ENCODE data around the gene LRIT1.

LRIT1 gene

GRCh38 chr10:84248794-84249193, 7.4 kb upstream of the LRIT1 start:
- DNase-seq, result no peak

- no peak for DNase-seq
These were observed 6.2 kb upstream of the LRIT1 start for GRCh38 chr10:84247496-84247895.

- DNase-seq, result no peak
These were observed 3.4 kb upstream of the LRIT1 start, which contains the start of gene RGR for GRCh38 chr10:84244651-84245270. TSS of gene RGR (plus strand) at chr10:84245053. CDS start at chr10:84245091, 38 bp downstream.

- no peak for DNase-seq
These were observed 2.4 kb upstream of the LRIT1 start for GRCh38 chr10:84243759-84244158.

GRCh38 chr10:84238909-84239308, 2.4 kb downstream of the LRIT1 start:
- no peak for DNase-seq

GRCh38 chr10:84237199-84238051, 3.9 kb downstream of the LRIT1 start:
- no peak for DNase-seq

GRCh38 chr10:84236807-84237198, 4.5 kb downstream of the LRIT1 start:
- DNase-seq, result no peak

- DNase-seq, result no peak
These were observed 6.2 kb downstream of the LRIT1 start for GRCh38 chr10:84235096-84235495.

GRCh38 chr10:84234479-84234878, 6.9 kb downstream of the LRIT1 start:
- DNase-seq, result no peak

GRCh38 chr10:84233940-84234339, 7.4 kb downstream of the LRIT1 start:
- no peak for DNase-seq

- no peak for DNase-seq
These were observed 9.0 kb downstream of the LRIT1 start for GRCh38 chr10:84232376-84232775.

- no peak for DNase-seq
These were observed 11.0 kb downstream of the LRIT1 start for GRCh38 chr10:84230359-84230758.

GRCh38 chr10:84227810-84228209, 13.5 kb downstream of the LRIT1 start:
- no peak for DNase-seq

GRCh38 chr10:84226616-84227015, 14.7 kb downstream of the LRIT1 start:
- DNase-seq, result no peak

- no peak for DNase-seq
These were observed 15.7 kb downstream of the LRIT1 start, which contains the start of gene LRIT2 for GRCh38 chr10:84225427-84226173. TSS of gene LRIT2 (minus strand) at chr10:84225544. CDS start at chr10:84225520, 24 bp downstream.

GRCh38 chr10:84224411-84225028, 16.8 kb downstream of the LRIT1 start:
- DNase-seq, result no peak

- no peak for DNase-seq
These were observed 19.4 kb downstream of the LRIT1 start for GRCh38 chr10:84221916-84222315.

- no peak for DNase-seq
These were observed 23.6 kb downstream of the LRIT1 start for GRCh38 chr10:84217746-84218145.

GRCh38 chr10:84216834-84217233, 24.5 kb downstream of the LRIT1 start:
- DNase-seq, result no peak

GRCh38 chr10:84214612-84215235, 26.6 kb downstream of the LRIT1 start:
- DNase-seq, result no peak

- DNase-seq, result no peak
These were observed 27.2 kb downstream of the LRIT1 start for GRCh38 chr10:84214046-84214572.

- DNase-seq, result no peak
These were observed 28.3 kb downstream of the LRIT1 start for GRCh38 chr10:84213076-84213475.

All from activated effector memory CD4-positive, alpha-beta T cell treated with Interleukin-2 at 50 U/mL for 16 hours (primary cell).